K562 (cell line): ENCODE results near the gene OR2B2. TPM values are rescaled to one million over a fixed set of nuclear protein-coding genes. Genes with fewer than 3 reads are reported as not detected.

Source experiments
- CEBPB ChIP-seq: fragments of 450-650 bp; IDR thresholded peaks from 2 replicates; pipeline ENCODE4 v1.6.1; 2016; ENCODE audit warnings: missing genetic modification characterization, missing compliant biosample characterization
- CEBPG ChIP-seq, 3 experiments: fragments of 200-800 bp in 1 of 3; sonication (Bioruptor generic) in 1 of 3; sonication (generic) in 1 of 3; formaldehyde crosslinking in 1 of 3; IDR thresholded peaks in 2 of 3; conservative IDR thresholded peaks in 1 of 3; 2 replicates each; pipeline versions ENCODE4 v1.6.1 to v1.8.0; 2016 to 2022; ENCODE audit warnings: missing compliant biosample characterization in 2 of 3, missing genetic modification characterization in 2 of 3, mild to moderate bottlenecking in 1 of 3, missing genetic modification reagents in 1 of 3
- CREB1 ChIP-seq, 2 experiments: sonication (generic) in 1 of 2; formaldehyde crosslinking in 1 of 2; IDR thresholded peaks; 2 replicates each; pipeline versions ENCODE4 v1.6.1 to v1.8.0; 2012 to 2022; ENCODE audit warnings: inconsistent platforms in 1 of 2, mild to moderate bottlenecking in 1 of 2, missing genetic modification reagents in 1 of 2, moderate library complexity in 1 of 2
- FOXJ2 ChIP-seq: fragments of 200-800 bp; sonication (Bioruptor generic); IDR thresholded peaks from 2 replicates; pipeline ENCODE4 v1.6.1; 2016; ENCODE audit warnings: missing genetic modification characterization, missing compliant biosample characterization
- GABPB2 ChIP-seq: fragments of 250-450 bp; sonication (Bioruptor Pico); conservative IDR thresholded peaks from 2 replicates; pipeline ENCODE4 v1.5.1; 2021; ENCODE audit warnings: mild to moderate bottlenecking
- MBD2 ChIP-seq: sonication (generic); IDR thresholded peaks from 2 replicates; pipeline ENCODE4 v1.6.1; 2016; ENCODE audit warnings: low read depth, borderline replicate concordance
- MECOM ChIP-seq: fragments of 250-450 bp; sonication (Bioruptor Pico); IDR thresholded peaks from 2 replicates; pipeline ENCODE4 v1.8.0; 2022; ENCODE audit warnings: inconsistent platforms
- NCOA1 ChIP-seq: fragments of 450-650 bp; IDR thresholded peaks from 2 replicates; pipeline ENCODE4 v1.6.1; 2016; ENCODE audit warnings: low read depth
- NELFE ChIP-seq: IDR thresholded peaks from 2 replicates; pipeline ENCODE4 v1.6.1; 2011; ENCODE audit warnings: mild to moderate bottlenecking; ENCODE audit not compliant: insufficient read depth, insufficient read length
- PHB ChIP-seq: fragments of 250-450 bp; sonication (Bioruptor Pico); IDR thresholded peaks from 2 replicates; pipeline ENCODE4 v1.5.0; 2021
- RCOR1 ChIP-seq, 2 experiments: IDR thresholded peaks; 2 replicates each; pipeline ENCODE4 v1.6.1; 2012; ENCODE audit warnings: low read depth in 2 of 2, low read length in 2 of 2, borderline replicate concordance in 1 of 2, improper control_type of control experiment in 1 of 2
- REST ChIP-seq, 2 experiments: fragments of 450-650 bp; formaldehyde crosslinking in 1 of 2; IDR thresholded peaks; 2 replicates each; pipeline versions ENCODE4 v1.4.0 to v1.6.1; 2014 to 2020; ENCODE audit warnings: mild to moderate bottlenecking in 2 of 2, borderline replicate concordance in 1 of 2, low read depth in 1 of 2
- SNAPC5 ChIP-seq: fragments of 250-450 bp; sonication (Bioruptor Pico); IDR thresholded peaks from 2 replicates; pipeline ENCODE4 v1.8.0; 2021; ENCODE audit warnings: moderate library complexity, mild to moderate bottlenecking, inconsistent platforms
- TAF15 ChIP-seq: fragments of 200-400 bp; formaldehyde crosslinking; IDR thresholded peaks from 2 replicates; pipeline ENCODE4 v1.6.1; 2017; ENCODE audit warnings: mild to moderate bottlenecking, low read depth, low read length, moderate library complexity
- ZNF431 ChIP-seq: sonication (generic); formaldehyde crosslinking; IDR thresholded peaks from 2 replicates; pipeline ENCODE4 v1.8.0; 2022; ENCODE audit warnings: mild to moderate bottlenecking, missing genetic modification reagents
- polyA plus RNA-seq, 8 experiments: library from polyadenylated mRNA; depleted of rRNA in 4 of 8; stranded (reverse) in 5 of 8; unstranded in 3 of 8; fragments of >200 nt; fragmentation: Nextera tagmentation in 2 of 8; fragmentation: Illumina TruSeq in 1 of 8; extraction: Ambion mirVana in 2 of 8; extraction: Trizol in 1 of 8; gene quantifications; 2 replicates each; pipeline versions ENCODE4 v1.2.1 to v1.2.3, GENCODE V29; 2011 to 2014; ENCODE audit warnings: inconsistent platforms in 1 of 8, missing spikeins in 1 of 8
- total RNA-seq, 7 experiments: library from RNA; depleted of rRNA in 6 of 7; stranded (reverse); fragments of >200 nt in 6 of 7; fragmentation: Illumina TruSeq in 2 of 7; extraction: Trizol in 2 of 7; gene quantifications; 2 replicates each; pipeline versions ENCODE4 v1.2.1 to v1.2.3, GENCODE V29; 2011 to 2021; ENCODE audit warnings: low replicate concordance in 1 of 7
- TF ChIP-seq, protein P1 (sequence below), 2 experiments: fragments of 450-650 bp; conservative IDR thresholded peaks; 2 replicates each; pipeline ENCODE4 v1.6.1; 2017; ENCODE audit warnings: mild to moderate bottlenecking in 2 of 2, moderate library complexity in 2 of 2

OR2B2 gene
- total and polyA plus RNA-seq, 9 of the 15 experiments (the other 6 are each of a cell fraction or from before 2014, with no cell fraction given) = 0.24 TPM; not detected in 8

DNA sequence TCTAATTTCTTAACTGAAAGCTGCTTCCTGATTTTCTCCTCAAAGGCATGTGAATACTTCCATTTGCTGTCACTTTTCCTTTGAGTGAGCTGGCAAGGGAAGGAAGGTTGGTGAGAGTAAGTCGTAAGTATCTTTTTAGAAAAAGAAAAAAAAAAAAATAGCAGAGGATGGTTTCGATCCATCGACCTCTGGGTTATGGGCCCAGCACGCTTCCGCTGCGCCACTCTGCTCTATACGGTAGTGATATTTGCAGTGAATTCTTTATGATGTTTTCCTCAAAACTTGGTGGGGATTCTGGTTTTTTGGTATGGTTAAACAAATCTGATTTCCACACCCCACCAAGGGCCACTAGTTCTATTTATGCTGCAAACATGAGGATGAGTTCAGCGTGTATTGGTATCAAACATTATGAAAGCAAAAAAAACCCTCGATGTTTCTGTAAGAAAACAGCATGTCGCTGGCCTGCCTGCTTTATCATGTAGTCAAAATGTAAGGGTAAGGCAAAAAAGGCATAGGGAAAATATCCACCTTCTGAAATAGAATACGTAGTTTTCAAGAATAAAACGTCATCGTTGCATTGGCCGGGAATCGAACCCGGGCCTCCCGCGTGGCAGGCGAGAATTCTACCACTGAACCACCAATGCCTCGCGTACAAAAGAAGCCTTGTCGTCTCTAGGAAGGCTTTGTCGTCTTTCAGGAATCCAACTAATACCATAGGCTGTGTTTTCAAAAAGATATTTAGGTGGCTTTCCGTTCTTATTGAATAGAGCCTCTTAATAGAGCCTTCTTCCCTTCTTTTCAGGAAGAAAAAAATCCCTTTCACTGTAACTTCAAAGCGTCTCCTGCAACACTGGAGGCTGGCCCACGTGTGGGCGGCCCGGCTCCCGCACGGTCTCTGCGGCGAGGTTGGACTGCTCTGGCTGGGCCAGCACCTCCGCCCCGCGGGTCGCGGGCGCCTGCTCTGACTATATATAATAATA, 9.6 kb downstream of the OR2B2 start (continued):
- TF ChIP-seq REST (IDR thresholded peaks at IDR 0.05; ENCODE audit: borderline replicate concordance) (peak; percentile 11; the same call in 1 of the 2 replicates), REST (CRISPR knock-in tag; IDR thresholded peaks at IDR 0.05; ENCODE audit: low read depth) (peak; percentile 68), RCOR1 (IDR thresholded peaks at IDR 0.05; ENCODE audit: borderline replicate concordance in 1 of 2, low read depth in 2 of 2, low read length in 2 of 2) (no peak), MECOM (CRISPR knock-in tag) (peak; percentile 55), ZNF431 (CRISPR knock-in tag) (no peak), NCOA1 (peak; percentile 63; the same call in 1 of the 2 replicates), TAF15 (no peak), CREB1 (IDR thresholded peaks at IDR 0.05) (peak; percentile 80), CREB1 (CRISPR knock-in tag; IDR thresholded peaks at IDR 0.05) (peak; percentile 77), GABPB2 (CRISPR knock-in tag) (peak; percentile 92), CEBPB (no peak), FOXJ2 (peak; percentile 61), NELFE (no peak), CEBPG (CRISPR knock-in tag; IDR thresholded peaks at IDR 0.05) (no peak; the same call in 1 of the 2 replicates), CEBPG (tag; conservative IDR thresholded peaks at IDR 0.05 in 1 of 2, IDR thresholded peaks at IDR 0.05 in 1 of 2) (no peak), SNAPC5 (CRISPR knock-in tag) (no peak), MBD2 (0 out of 2 replicates have a peak, but pooled peaks have one; percentile 43), PHB (peak; percentile 86; the same call in 1 of the 2 replicates)
- TF ChIP-seq, protein P1, sequence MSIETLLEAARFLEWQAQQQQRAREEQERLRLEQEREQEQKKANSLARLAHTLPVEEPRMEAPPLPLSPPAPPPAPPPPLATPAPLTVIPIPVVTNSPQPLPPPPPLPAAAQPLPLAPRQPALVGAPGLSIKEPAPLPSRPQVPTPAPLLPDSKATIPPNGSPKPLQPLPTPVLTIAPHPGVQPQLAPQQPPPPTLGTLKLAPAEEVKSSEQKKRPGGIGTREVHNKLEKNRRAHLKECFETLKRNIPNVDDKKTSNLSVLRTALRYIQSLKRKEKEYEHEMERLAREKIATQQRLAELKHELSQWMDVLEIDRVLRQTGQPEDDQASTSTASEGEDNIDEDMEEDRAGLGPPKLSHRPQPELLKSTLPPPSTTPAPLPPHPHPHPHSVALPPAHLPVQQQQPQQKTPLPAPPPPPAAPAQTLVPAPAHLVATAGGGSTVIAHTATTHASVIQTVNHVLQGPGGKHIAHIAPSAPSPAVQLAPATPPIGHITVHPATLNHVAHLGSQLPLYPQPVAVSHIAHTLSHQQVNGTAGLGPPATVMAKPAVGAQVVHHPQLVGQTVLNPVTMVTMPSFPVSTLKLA (conservative IDR thresholded peaks at IDR 0.05) = peak; percentile 85 to 93
